HCT116 (cell line): ENCODE data around the gene TSPAN33. TPM values are rescaled to one million over a fixed set of nuclear protein-coding genes. Genes with fewer than 3 reads are reported as not detected.

Experiments
- ATAC-seq: fragments of 200-7000 bp; cut with Tn5 transposase; 2 replicates; pipeline ENCODE4 v1.9.1; 2020; ENCODE audit warnings: mild to moderate bottlenecking, moderate library complexity
- BruUV-seq: library from RNA; stranded (reverse); fragments of 400-500 nt; replicated peaks from 2 replicates; lab custom pipeline; 2021; lab: Mats Ljungman, UMichigan
- CTCF ChIA-PET: fragments of 300-600 bp; sonication (Branson Sonifier 250); formaldehyde crosslinking; loops from one replicate; lab custom pipeline; 2021; ENCODE audit warnings: antibody characterized with exemption; lab: Charles Lee
- POLR2A ChIA-PET: fragments of 300-600, 350-600 bp; sonication (Branson Sonifier 250); formaldehyde crosslinking; loops from one replicate; lab custom pipeline; 2021; ENCODE audit warnings: antibody characterized with exemption; lab: Charles Lee
- RAD21 ChIA-PET, 2 experiments: fragments of 300-600 bp; sonication (Branson Sonifier 250); formaldehyde crosslinking; loops; one replicate each; lab custom pipeline; 2023; ENCODE audit warnings: low total read pairs in 2 of 2; ENCODE audit not compliant: uncharacterized antibody in 2 of 2, unreplicated experiment in 2 of 2, low non-redundant PET in 1 of 2; lab: Charles Lee
- DNase-seq: peaks from one replicate; pipeline ENCODE4 v3.0.0-alpha.2; 2010; ENCODE audit warnings: low read depth, low spot score
- H2AFZ ChIP-seq: fragments of 200-600 bp; shearing (Covaris generic), sonication (generic); 2 replicates; pipeline ENCODE4 v1.6.1; 2017; ENCODE audit warnings: low read depth, mixed run types, mixed read lengths, antibody characterized with exemption, low read length; ENCODE audit not compliant: poor library complexity, severe bottlenecking
- H3K27ac ChIP-seq: 2 replicates; pipeline ENCODE4 v1.5.1; 2012; ENCODE audit warnings: low read depth, low read length
- H3K27me3 ChIP-seq: fragments of 200-600 bp; sonication (generic); 2 replicates; pipeline ENCODE4 v1.6.1; 2016; ENCODE audit warnings: mixed run types, low read length, mixed read lengths; ENCODE audit not compliant: insufficient read depth
- H3K36me3 ChIP-seq, 2 experiments: fragments of 200-500 bp in 1 of 2; fragments of 200-600 bp in 1 of 2; sonication (Bioruptor generic) in 1 of 2; sonication (generic) in 1 of 2; 2 replicates each; pipeline versions ENCODE4 v1.5.1 to v1.6.1; 2014 to 2016; ENCODE audit warnings: low read length in 2 of 2, inconsistent platforms in 1 of 2, mixed read lengths in 1 of 2, mixed run types in 1 of 2; ENCODE audit not compliant: insufficient read depth in 2 of 2, control insufficient read depth in 1 of 2
- H3K4me1 ChIP-seq, 2 experiments: fragments of 200-600 bp in 1 of 2; sonication (generic) in 1 of 2; 2 replicates each; pipeline versions ENCODE4 v1.5.1 to v1.6.1; 2012 to 2017; ENCODE audit warnings: low read length in 2 of 2, inconsistent platforms in 1 of 2, mild to moderate bottlenecking in 1 of 2, mixed read lengths in 1 of 2, mixed run types in 1 of 2, moderate library complexity in 1 of 2; ENCODE audit not compliant: insufficient read depth in 2 of 2, control insufficient read depth in 1 of 2
- H3K4me2 ChIP-seq: fragments of 200-600 bp; sonication (generic); 2 replicates; pipeline ENCODE4 v1.6.1; 2017; ENCODE audit warnings: mixed run types, low read length, mixed read lengths
- H3K4me3 ChIP-seq, 2 experiments: fragments of 200-600 bp in 1 of 2; sonication (generic) in 1 of 2; replicated peaks in 1 of 2; 2 replicates each; pipeline ENCODE4 v1.5.1; 2011 to 2016; ENCODE audit warnings: low read length in 2 of 2, control low read depth in 1 of 2, low read depth in 1 of 2, mild to moderate bottlenecking in 1 of 2, mixed read lengths in 1 of 2, mixed run types in 1 of 2
- H3K79me2 ChIP-seq: fragments of 200-600 bp; sonication (generic); 2 replicates; pipeline ENCODE4 v1.6.1; 2017; ENCODE audit warnings: mild to moderate bottlenecking, mixed run types, low read length, moderate library complexity, mixed read lengths; ENCODE audit not compliant: insufficient read depth
- H3K9ac ChIP-seq: fragments of 200-600 bp; sonication (generic); 2 replicates; pipeline ENCODE4 v1.6.1; 2016; ENCODE audit warnings: low read length, mixed read lengths
- H3K9me2 ChIP-seq: fragments of 200-600 bp; sonication (generic), shearing (Covaris generic); 2 replicates; pipeline ENCODE4 v1.6.1; 2017; ENCODE audit warnings: mixed run types, mild to moderate bottlenecking, moderate library complexity; ENCODE audit not compliant: insufficient read depth
- H3K9me3 ChIP-seq, 2 experiments: fragments of 200-500 bp in 1 of 2; fragments of 200-600 bp in 1 of 2; sonication (Bioruptor generic) in 1 of 2; sonication (generic) in 1 of 2; 2 replicates each; pipeline ENCODE4 v1.6.1; 2014 to 2017; ENCODE audit warnings: low read length in 2 of 2, mixed read lengths in 2 of 2, inconsistent platforms in 1 of 2, low read depth in 1 of 2, mild to moderate bottlenecking in 1 of 2, mixed run types in 1 of 2, moderate library complexity in 1 of 2; ENCODE audit not compliant: control insufficient read depth in 1 of 2, insufficient read depth in 1 of 2
- H4K20me1 ChIP-seq: fragments of 200-600 bp; sonication (generic), shearing (Covaris generic); 2 replicates; pipeline ENCODE4 v1.6.1; 2017; ENCODE audit warnings: mixed run types, mild to moderate bottlenecking, moderate library complexity; ENCODE audit not compliant: insufficient read depth
- ATF3 ChIP-seq: IDR thresholded peaks from 2 replicates; pipeline ENCODE4 v1.6.1; 2012
- CBX3 ChIP-seq: IDR thresholded peaks from 2 replicates; pipeline ENCODE4 v1.6.1; 2012; ENCODE audit warnings: low read depth
- CEBPB ChIP-seq: IDR thresholded peaks from 2 replicates; pipeline ENCODE4 v1.6.1; 2012; ENCODE audit warnings: low read depth
- CTCF ChIP-seq, 3 experiments: fragments of 200-600 bp in 1 of 3; sonication (generic) in 1 of 3; IDR thresholded peaks in 2 of 3; conservative IDR thresholded peaks in 1 of 3; 2 replicates each; pipeline ENCODE4 v1.5.1; 2012 to 2017; ENCODE audit warnings: low read depth in 2 of 3, low read length in 2 of 3, antibody characterized with exemption in 1 of 3, borderline replicate concordance in 1 of 3, control low read depth in 1 of 3, mild to moderate bottlenecking in 1 of 3, mixed read lengths in 1 of 3, mixed run types in 1 of 3, moderate library complexity in 1 of 3; ENCODE audit not compliant: insufficient read depth in 1 of 3
- EGR1 ChIP-seq: IDR thresholded peaks from 2 replicates; pipeline ENCODE4 v1.6.1; 2012; ENCODE audit warnings: low read depth
- ELF1 ChIP-seq: IDR thresholded peaks from 2 replicates; pipeline ENCODE4 v1.6.1; 2012; ENCODE audit warnings: low read depth, borderline replicate concordance
- EZH2 ChIP-seq: fragments of 200-600 bp; sonication (generic); IDR thresholded peaks from 2 replicates; pipeline ENCODE4 v1.6.1; 2017; ENCODE audit warnings: antibody characterized with exemption, mixed run types
- EZH2phosphoT487 ChIP-seq: fragments of 200-600 bp; IDR thresholded peaks from 2 replicates; pipeline ENCODE4 v1.6.1; 2018; ENCODE audit warnings: antibody characterized with exemption, borderline replicate concordance
- JUND ChIP-seq: IDR thresholded peaks from 2 replicates; pipeline ENCODE4 v1.6.1; 2012
- MAX ChIP-seq: IDR thresholded peaks from 2 replicates; pipeline ENCODE4 v1.6.1; 2012
- POLR2A ChIP-seq: IDR thresholded peaks from 2 replicates; pipeline ENCODE4 v1.7.0; 2011; ENCODE audit warnings: borderline replicate concordance; ENCODE audit not compliant: insufficient read depth, insufficient read length; ENCODE audit errors: extremely low read depth
- POLR2AphosphoS5 ChIP-seq: IDR thresholded peaks from 2 replicates; pipeline ENCODE4 v1.6.1; 2011; ENCODE audit warnings: mild to moderate bottlenecking, low read depth, low read length, moderate library complexity
- SIN3A ChIP-seq: IDR thresholded peaks from 2 replicates; pipeline ENCODE4 v1.6.1; 2012; ENCODE audit warnings: low read depth
- SP1 ChIP-seq: IDR thresholded peaks from 2 replicates; pipeline ENCODE4 v1.6.1; 2012; ENCODE audit warnings: low read depth
- SRF ChIP-seq: IDR thresholded peaks from 2 replicates; pipeline ENCODE4 v1.6.1; 2012; ENCODE audit warnings: low read depth
- TCF7L2 ChIP-seq: IDR thresholded peaks from 2 replicates; pipeline ENCODE4 v1.7.0; 2011; ENCODE audit warnings: borderline replicate concordance, inconsistent platforms; ENCODE audit not compliant: insufficient read depth, insufficient read length; ENCODE audit errors: extremely low read depth
- ZBTB33 ChIP-seq: IDR thresholded peaks from 2 replicates; pipeline ENCODE4 v1.6.1; 2011; ENCODE audit warnings: mild to moderate bottlenecking, low read length, moderate library complexity; ENCODE audit not compliant: insufficient replicate concordance; ENCODE audit errors: extremely low read depth
- ZNF274 ChIP-seq: fragments of 200-500 bp; sonication (Bioruptor generic); IDR thresholded peaks from 2 replicates; pipeline ENCODE4 v1.6.1; 2014; ENCODE audit warnings: mild to moderate bottlenecking, low read depth, low read length, inconsistent platforms
- intact Hi-C: fragments of 100-400 bp; cut with micrococcal nuclease; formaldehyde crosslinking; loops from 2 replicates; pipeline ENCODE4 v1.10.0; 2022
- total RNA-seq: library from RNA; stranded (reverse); gene quantifications from one replicate; pipeline ENCODE4 v1.2.1, GENCODE V29; 2021; ENCODE audit not compliant: unreplicated experiment

The TSPAN33 gene
- total RNA-seq, 1 experiment from 2014 or later: 22.2 TPM

GRCh38 chr7:129126314-129126713 is 18.2 kb upstream of the TSPAN33 start:
- POLR2A ChIA-PET: no interaction called here
- RAD21 ChIA-PET: no interaction called here
- no peaks in the 10 kb centered on the region for H4K20me1 ChIP-seq
- H3K4me1 ChIP-seq: no peaks in the 10 kb centered on the region
- no peak overlapping the region for H3K4me3 ChIP-seq
- DNase-seq (no peak), ATAC-seq (no peak)
- no peak overlapping the region for H3K27ac ChIP-seq
- 0 out of 4 replicates have a peak, but pooled peaks cover 0 to 2% of the 10 kb centered on the region in 2 experiments for H3K9me3 ChIP-seq
- no peaks in the 10 kb centered on the region for H3K36me3 ChIP-seq
- no peaks in the 10 kb centered on the region for H3K79me2 ChIP-seq
- no peaks in the 10 kb centered on the region for H3K9me2 ChIP-seq
- BruUV-seq: no TSS peak
- H3K27me3 ChIP-seq: no peaks in the 10 kb centered on the region
- H3K4me2 ChIP-seq: no peak overlapping the region
- TF ChIP-seq JUND: no peak
- H2AFZ ChIP-seq: no peak overlapping the region
- H3K9ac ChIP-seq: no peak overlapping the region
- intact Hi-C loops: no loop called here
- CTCF ChIA-PET: interaction anchor here (2.1 kb wide), 1 partner anchor 38 kb away, joined by 10 read pairs; no protein-coding TSS in a partner anchor

GRCh38 chr7:129127154-129127553 is 17.4 kb upstream of the TSPAN33 start:
- ATAC-seq (no peak), DNase-seq (no peak)
- no peak for TF ChIP-seq TCF7L2
- no peak for TF ChIP-seq CEBPB
- TF ChIP-seq POLR2AphosphoS5: no peak
- no peak for TF ChIP-seq EGR1
- no peak for TF ChIP-seq MAX
- no peak for TF ChIP-seq SP1
- no peak for TF ChIP-seq ELF1
- no peak for TF ChIP-seq SIN3A
- no peak for TF ChIP-seq ZBTB33
- no peak for TF ChIP-seq ZNF274
- TF ChIP-seq JUND: no peak
- TF ChIP-seq CTCF (IDR thresholded peaks at IDR 0.05 in 2 of 3, conservative IDR thresholded peaks at IDR 0.05 in 1 of 3; ENCODE audit: borderline replicate concordance in 1 of 3, insufficient read depth in 1 of 3, low read depth in 2 of 3, low read length in 2 of 3): no peak
- no peak for TF ChIP-seq SRF
- no peak for TF ChIP-seq POLR2A
- TF ChIP-seq ATF3: no peak
- TF ChIP-seq CBX3: no peak
- no peak for TF ChIP-seq EZH2phosphoT487
- no peak for TF ChIP-seq EZH2
- intact Hi-C loops: no loop called here
- Histone ChIP-seq H3K4me3 (no peak overlapping the region), H3K9ac (no peak overlapping the region), H3K9me3 (no peaks in the 10 kb centered on the region), H3K36me3 (no peaks in the 10 kb centered on the region), H3K4me1 (no peaks in the 10 kb centered on the region), H3K9me2 (no peaks in the 10 kb centered on the region), H4K20me1 (no peaks in the 10 kb centered on the region), H3K4me2 (no peak overlapping the region), H3K79me2 (no peaks in the 10 kb centered on the region), H2AFZ (no peak overlapping the region), H3K27me3 (no peaks in the 10 kb centered on the region), H3K27ac (no peak overlapping the region)
- ChIA-PET CTCF (interaction anchor here (2.1 kb wide), 1 partner anchor 37 kb away, joined by 10 read pairs; no protein-coding TSS in a partner anchor), RAD21 (no interaction called here), POLR2A (no interaction called here)
- BruUV-seq: no TSS peak
